PC-9 (cell line): Measurements from ENCODE around the gene HOXB3.

Experiments
- CTCF ChIP-seq: fragments of 200-600 bp; sonication (generic); conservative IDR thresholded peaks from 2 replicates; pipeline ENCODE4 v1.6.1; 2017; ENCODE audit warnings: mixed run types, antibody characterized with exemption, mild to moderate bottlenecking, moderate library complexity
- EZH2 ChIP-seq: fragments of 200-600 bp; sonication (generic); IDR thresholded peaks from 2 replicates; pipeline ENCODE4 v1.8.0; 2017; ENCODE audit warnings: antibody characterized with exemption, low read depth

GRCh38 chr17:48610282-48611211, 20.5 kb upstream of the HOXB3 start, which contains the start of gene HOXB7:
- TF ChIP-seq CTCF (no peak), EZH2 (no peak)
